PC-3 (cell line): ENCODE results near the gene RSRC1. TPM values are rescaled to one million over a fixed set of nuclear protein-coding genes. Genes with fewer than 3 reads are reported as not detected.

Experiments
- ATAC-seq: fragments of 200-7000 bp; cut with Tn5 transposase; 2 replicates; pipeline ENCODE4 v1.9.1; 2020; ENCODE audit warnings: mild to moderate bottlenecking, moderate library complexity
- BruUV-seq: library from RNA; stranded (reverse); fragments of 400-500 nt; replicated peaks from 2 replicates; lab custom pipeline; 2021; lab: Mats Ljungman, UMichigan
- CTCF ChIA-PET: fragments of 300-600 bp; sonication (Branson Sonifier 250); formaldehyde crosslinking; loops from one replicate; lab custom pipeline; 2022; ENCODE audit warnings: antibody characterized with exemption; lab: Charles Lee
- POLR2A ChIA-PET: fragments of 300-600 bp; sonication (Branson Sonifier 250); formaldehyde crosslinking; loops from one replicate; lab custom pipeline; 2022; ENCODE audit warnings: antibody characterized with exemption; ENCODE audit not compliant: unreplicated experiment; lab: Charles Lee
- DNase-seq: peaks from one replicate; pipeline ENCODE4 v3.0.0-alpha.2; 2015
- H2AFZ ChIP-seq: fragments of 300-600 bp; sonication (generic); 2 replicates; pipeline ENCODE4 v1.6.0; 2016; ENCODE audit warnings: antibody characterized with exemption, low read length
- H3F3A ChIP-seq: fragments of 300-600 bp; sonication (generic); one replicate; pipeline ENCODE4 v1.6.0; 2017; ENCODE audit warnings: antibody characterized with exemption, low read length, control low read depth, mild to moderate bottlenecking; ENCODE audit not compliant: unreplicated experiment
- H3K27ac ChIP-seq: fragments of 300-600 bp; sonication (generic); 2 replicates; pipeline ENCODE4 v1.5.1; 2016; ENCODE audit warnings: mild to moderate bottlenecking, low read length
- H3K27me3 ChIP-seq: fragments of 300-600 bp; sonication (generic); 2 replicates; pipeline ENCODE4 v1.6.1; 2016; ENCODE audit warnings: low read length, mixed read lengths
- H3K36me3 ChIP-seq: fragments of 300-600 bp; sonication (generic); 2 replicates; pipeline ENCODE4 v1.6.1; 2016; ENCODE audit warnings: low read depth, mixed run types, low read length, mixed read lengths
- H3K4me1 ChIP-seq: fragments of 300-600 bp; sonication (generic); 2 replicates; pipeline ENCODE4 v1.5.1; 2016; ENCODE audit warnings: low read length; ENCODE audit not compliant: insufficient read depth
- H3K4me2 ChIP-seq: fragments of 300-600 bp; sonication (generic); 2 replicates; pipeline ENCODE4 v1.6.0; 2016; ENCODE audit warnings: low read length
- H3K4me3 ChIP-seq: fragments of 300-600 bp; sonication (generic); 2 replicates; pipeline ENCODE4 v1.5.1; 2016; ENCODE audit warnings: mild to moderate bottlenecking, low read length, mixed read lengths
- H3K79me2 ChIP-seq: fragments of 300-600 bp; sonication (generic); 2 replicates; pipeline ENCODE4 v1.6.1; 2017; ENCODE audit warnings: low read length, mixed read lengths
- H3K9ac ChIP-seq: fragments of 300-600 bp; sonication (generic); 2 replicates; pipeline ENCODE4 v1.6.0; 2016; ENCODE audit warnings: mild to moderate bottlenecking, low read length
- H3K9me2 ChIP-seq: fragments of 300-600 bp; sonication (generic); replicated peaks from 2 replicates; pipeline ENCODE4 v1.6.1; 2016; ENCODE audit warnings: mixed run types, low read length, mixed read lengths
- H3K9me3 ChIP-seq: fragments of 300-600 bp; sonication (generic); 2 replicates; pipeline ENCODE4 v1.6.1; 2016; ENCODE audit warnings: low read length, mixed read lengths
- H4K20me1 ChIP-seq: fragments of 300-600 bp; sonication (generic); 2 replicates; pipeline ENCODE4 v1.6.1; 2016; ENCODE audit warnings: low read length, mixed read lengths
- CTCF ChIP-seq: fragments of 300-600 bp; sonication (generic); conservative IDR thresholded peaks from 2 replicates; pipeline ENCODE4 v1.5.1; 2017; ENCODE audit warnings: antibody characterized with exemption, low read depth, mild to moderate bottlenecking, low read length
- EZH2 ChIP-seq: fragments of 300-600 bp; sonication (generic); IDR thresholded peaks from one replicate; pipeline ENCODE4 v1.6.1; 2017; ENCODE audit warnings: antibody characterized with exemption, mild to moderate bottlenecking, low read length; ENCODE audit not compliant: unreplicated experiment
- EZH2phosphoT487 ChIP-seq: fragments of 300-600 bp; sonication (generic); IDR thresholded peaks from 2 replicates; pipeline ENCODE4 v1.6.1; 2018; ENCODE audit warnings: mild to moderate bottlenecking, antibody characterized with exemption, low read length, borderline replicate concordance
- intact Hi-C: fragments of 100-400 bp; cut with micrococcal nuclease; formaldehyde crosslinking; loops from 2 replicates; pipeline ENCODE4 v1.9.0; 2023
- total RNA-seq: library from RNA; depleted of rRNA; stranded (reverse); fragments of >200 nt; gene quantifications from 2 replicates; pipeline ENCODE4 v1.2.3, GENCODE V29; 2014

The RSRC1 gene
- total RNA-seq, 1 experiment from 2014 or later = 39.5 TPM

GRCh38 chr3:158105710-158106253, 4.1 kb upstream of the RSRC1 start:
- H3K9me3 ChIP-seq = no peaks in the 10 kb centered on the region
- H3K4me3 ChIP-seq = no peak overlapping the region
- ChIA-PET CTCF (no interaction called here), POLR2A (no interaction called here)
- H3F3A ChIP-seq = no peaks in the 10 kb centered on the region
- BruUV-seq = no TSS peak
- H3K27ac ChIP-seq = no peak overlapping the region
- no peak overlapping the region for H3K4me2 ChIP-seq
- no peaks in the 10 kb centered on the region for H3K9me2 ChIP-seq
- intact Hi-C loops = loop anchor here (5.0 kb wide), 1 partner anchor 107 kb away; no protein-coding TSS in a partner anchor
- no peak for ATAC-seq
- no peaks in the 10 kb centered on the region for H3K4me1 ChIP-seq
- H3K36me3 ChIP-seq = no peaks in the 10 kb centered on the region
- DNase-seq = no peak
- H4K20me1 ChIP-seq = no peaks in the 10 kb centered on the region
- TF ChIP-seq EZH2phosphoT487 = no peak
- TF ChIP-seq EZH2 = no peak
- TF ChIP-seq CTCF = no peak
- H3K79me2 ChIP-seq = peaks cover 5% of the 10 kb centered on the region
- H2AFZ ChIP-seq = no peak overlapping the region
- H3K9ac ChIP-seq = no peak overlapping the region
- H3K27me3 ChIP-seq = no peaks in the 10 kb centered on the region

- Histone ChIP-seq H3K36me3 (no peaks in the 10 kb centered on the region), H3K9ac (no peak overlapping the region), H3K4me3 (no peak overlapping the region), H3K27me3 (no peaks in the 10 kb centered on the region), H3F3A (no peaks in the 10 kb centered on the region), H3K9me3 (no peaks in the 10 kb centered on the region), H3K79me2 (peaks cover 17% of the 10 kb centered on the region), H2AFZ (no peak overlapping the region), H3K27ac (no peak overlapping the region), H4K20me1 (0 out of 2 replicates have a peak, but pooled peaks cover 5% of the 10 kb centered on the region), H3K4me1 (peaks cover 10% of the 10 kb centered on the region), H3K4me2 (no peak overlapping the region), H3K9me2 (no peaks in the 10 kb centered on the region)
- intact Hi-C loops = loop anchor here (5.0 kb wide), 1 partner anchor 105 kb away; no protein-coding TSS in a partner anchor
- TF ChIP-seq EZH2 (no peak), CTCF (no peak), EZH2phosphoT487 (no peak)
- no peak for ATAC-seq
- DNase-seq = no peak
- POLR2A ChIA-PET = no interaction called here
- no TSS peak for BruUV-seq
- CTCF ChIA-PET = no interaction called here
Measured at GRCh38 chr3:158106766-158107471, 3.0 kb upstream of the RSRC1 start.
